HG02759 (cell line): ENCODE measurements around the gene A3GALT2.
"Not testable (repeated sequence)": the region's sequence is repeated elsewhere in the genome, so short reads cannot be mapped to it uniquely, and the experiment has no call there.

ENCODE experiments used
- ATAC-seq: cut with Tn5 transposase; IDR thresholded peaks from one replicate; pipeline ENCODE4 v1.9.1; 2021; ENCODE audit warnings: mild to moderate bottlenecking, moderate library complexity; ENCODE audit not compliant: unreplicated experiment

Gene A3GALT2

GRCh38 chr1:33295450-33296081 is 25.3 kb downstream of the A3GALT2 start:
- no peak for ATAC-seq

DNA sequence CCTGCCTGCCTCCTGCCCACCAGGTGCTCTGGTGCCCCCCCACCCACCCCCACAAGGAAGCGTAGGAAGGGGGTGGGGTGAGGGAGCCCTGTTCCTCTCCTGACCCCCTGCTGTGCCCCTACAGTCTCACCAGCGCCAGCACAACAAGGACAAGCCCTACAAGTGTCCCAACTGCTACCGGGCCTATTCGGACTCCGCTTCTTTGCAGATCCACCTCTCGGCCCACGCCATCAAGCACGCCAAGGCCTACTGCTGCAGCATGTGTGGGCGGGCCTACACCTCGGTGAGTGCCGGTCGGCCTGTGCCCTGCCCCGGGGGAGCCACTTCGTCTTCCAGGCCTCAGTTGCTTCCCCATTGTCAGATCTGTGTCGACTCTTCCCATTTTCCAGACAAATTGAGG is 25.9 kb downstream of the A3GALT2 start:
- no peak for ATAC-seq

GRCh38 chr1:33294071-33295010 is 26.6 kb downstream of the A3GALT2 start:
- no peak for ATAC-seq

- no peak for ATAC-seq
Observed at GRCh38 chr1:33292726-33293340, 28.1 kb downstream of the A3GALT2 start.

- ATAC-seq: not testable (repeated sequence)
Observed at GRCh38 chr1:33290615-33291014, 30.3 kb downstream of the A3GALT2 start.

DNA sequence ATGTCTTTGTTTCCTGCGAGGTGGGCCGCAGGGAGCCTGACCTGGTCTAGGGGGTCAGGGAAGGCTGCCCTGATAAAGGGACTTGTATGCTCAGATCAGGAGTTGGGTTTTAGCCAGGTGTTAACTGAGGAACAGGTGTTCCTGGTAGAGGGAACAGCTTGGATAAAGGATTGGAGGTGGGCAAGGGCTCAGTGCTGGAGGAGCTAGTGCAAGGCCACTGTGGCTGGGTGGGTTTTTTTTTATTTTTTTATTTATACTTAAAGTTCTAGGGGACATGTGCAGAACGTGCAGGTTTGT is 31.1 kb downstream of the A3GALT2 start:
- no peak for ATAC-seq

GRCh38 chr1:33288976-33289857 is 31.7 kb downstream of the A3GALT2 start:
- no peak for ATAC-seq

GRCh38 chr1:33287317-33287716 is 33.6 kb downstream of the A3GALT2 start:
- ATAC-seq: no peak

- no peak for ATAC-seq
Observed at GRCh38 chr1:33286451-33287185, 34.3 kb downstream of the A3GALT2 start.

DNA sequence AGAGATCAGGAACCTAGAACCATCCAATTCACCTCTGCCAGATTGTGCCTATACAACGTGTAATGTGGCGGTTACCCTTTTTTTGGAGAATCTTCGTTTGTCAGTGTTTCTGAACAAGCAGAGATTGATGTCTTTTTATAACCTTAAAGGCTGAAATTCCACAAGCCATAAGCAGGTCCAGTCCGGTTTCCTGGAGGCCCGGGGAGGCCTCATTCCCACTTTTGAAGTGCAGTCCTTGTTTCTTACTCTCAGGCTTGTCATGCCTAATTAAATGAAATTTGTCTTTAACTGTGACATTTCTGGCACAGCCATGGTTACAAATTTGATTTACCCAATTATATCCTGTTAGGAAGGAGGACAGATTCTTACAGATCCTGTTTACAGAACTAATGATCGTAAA is 36.8 kb downstream of the A3GALT2 start:
- ATAC-seq: no peak

DNA sequence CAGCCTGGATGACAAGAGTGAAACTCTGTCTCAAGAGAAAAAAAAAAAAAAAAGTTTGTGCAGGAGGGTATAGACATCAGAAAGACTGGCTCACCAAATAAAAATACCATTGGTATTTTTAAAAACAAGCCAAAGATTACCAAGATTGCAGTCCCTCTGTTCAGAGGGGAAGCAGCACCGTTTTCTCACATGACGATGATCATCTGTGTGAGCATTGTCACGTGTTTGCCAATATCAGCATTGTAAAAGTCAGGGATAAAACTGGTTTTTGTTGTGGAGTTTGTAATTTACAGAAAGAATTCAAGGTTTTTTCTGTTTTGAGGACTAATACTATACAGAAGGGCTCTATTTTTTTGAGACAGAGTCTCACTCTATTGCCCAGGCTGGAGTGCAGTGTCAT is 38.1 kb downstream of the A3GALT2 start:
- no peak for ATAC-seq

GRCh38 chr1:33281554-33282303 is 39.2 kb downstream of the A3GALT2 start:
- ATAC-seq: no peak

DNA sequence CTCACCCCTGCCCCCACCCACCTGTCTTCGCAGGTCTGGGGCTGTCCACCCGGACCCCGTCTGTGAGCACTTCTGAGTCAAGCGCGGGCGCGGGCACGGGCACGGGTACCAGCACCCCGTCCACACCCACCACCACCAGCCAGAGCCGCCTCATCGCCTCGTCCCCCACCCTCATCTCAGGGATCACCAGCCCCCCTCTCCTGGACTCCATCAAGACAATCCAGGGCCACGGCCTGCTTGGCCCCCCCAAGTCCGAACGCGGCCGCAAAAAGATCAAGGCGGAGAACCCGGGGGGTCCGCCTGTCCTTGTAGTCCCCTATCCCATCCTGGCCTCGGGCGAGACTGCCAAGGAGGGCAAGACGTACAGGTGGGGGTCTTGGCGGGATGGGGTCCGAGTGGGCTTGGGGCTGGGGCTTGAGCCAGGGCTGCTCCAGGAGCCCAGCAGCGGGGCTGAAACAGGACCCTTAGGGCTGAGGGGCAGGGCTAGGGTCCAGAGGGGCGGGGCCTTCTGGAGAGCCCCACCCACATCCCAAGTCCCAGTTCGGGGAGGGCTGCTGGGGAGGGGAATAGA is 40.7 kb downstream of the A3GALT2 start:
- ATAC-seq: no peak

DNA sequence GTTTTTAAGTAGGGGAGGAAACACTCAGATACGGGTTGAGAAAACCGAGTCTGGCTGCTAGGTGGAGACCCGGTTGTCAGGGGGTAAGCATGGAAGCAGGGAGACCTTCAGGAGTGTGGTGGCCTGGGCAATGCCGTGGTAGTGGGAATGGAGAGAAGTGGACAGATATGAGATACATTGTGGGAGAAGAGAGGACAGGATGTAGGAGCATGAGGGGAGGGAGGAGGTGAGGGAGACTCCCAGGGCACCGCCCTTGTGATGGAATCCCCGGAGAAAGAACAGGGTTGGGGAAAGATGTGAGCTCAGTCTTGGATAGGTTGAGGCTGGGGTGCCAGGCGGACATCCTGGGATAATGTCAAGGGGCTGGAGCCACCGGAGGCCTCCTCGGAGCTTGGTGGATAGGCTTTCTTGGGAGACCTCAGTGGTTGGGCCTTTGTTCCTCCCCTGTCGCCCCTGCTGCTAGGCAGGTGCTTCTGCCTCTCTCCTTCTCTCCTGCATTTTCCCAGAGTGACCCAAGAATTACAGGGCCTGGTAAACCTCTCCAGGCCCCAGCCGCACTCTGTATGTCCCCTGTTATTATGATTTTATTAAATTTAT is 43.3 kb downstream of the A3GALT2 start:
- no peak for ATAC-seq

GRCh38 chr1:33276573-33277298 is 44.2 kb downstream of the A3GALT2 start:
- no peak for ATAC-seq

- ATAC-seq: no peak
Observed at GRCh38 chr1:33275706-33276572, 45.0 kb downstream of the A3GALT2 start.

- ATAC-seq: no peak
Observed at GRCh38 chr1:33275195-33275594, 45.7 kb downstream of the A3GALT2 start.
